CD14-positive monocyte (primary cell): Measurements from ENCODE around the gene PRUNE1. TPM values are rescaled to one million over a fixed set of nuclear protein-coding genes. Genes with fewer than 3 reads are reported as not detected.

Experiments
- DNase-seq, 3 donors: peaks; one replicate each; pipeline ENCODE4 v3.0.0-alpha.2; 2011 to 2022
- H2AFZ ChIP-seq: 2 replicates; pipeline ENCODE4 v1.6.0; 2012; ENCODE audit warnings: mild to moderate bottlenecking, low read depth, low read length, inconsistent platforms; ENCODE audit not compliant: insufficient read depth, poor library complexity, severe bottlenecking
- H3K27ac ChIP-seq, 2 donors: 1 replicate in 1 of 2; 2 replicates in 1 of 2; pipeline ENCODE4 v1.5.1; 2012 to 2013; ENCODE audit warnings: low read length in 2 of 2, control low read depth in 1 of 2, inconsistent platforms in 1 of 2, low read depth in 1 of 2, mild to moderate bottlenecking in 1 of 2
- H3K27me3 ChIP-seq, 2 donors: one replicate each; pipeline versions ENCODE4 v1.6.0 to v1.6.1; 2011 to 2013; ENCODE audit warnings: low read length in 2 of 2; ENCODE audit not compliant: control insufficient read depth in 2 of 2, insufficient read depth in 2 of 2
- H3K36me3 ChIP-seq, 2 donors: replicated peaks in 1 of 2; 1 replicate in 1 of 2; 2 replicates in 1 of 2; pipeline versions ENCODE4 v1.5.1 to v1.6.1; 2012 to 2013; ENCODE audit warnings: low read length in 2 of 2, control low read depth in 1 of 2, inconsistent platforms in 1 of 2, mild to moderate bottlenecking in 1 of 2; ENCODE audit not compliant: insufficient read depth in 2 of 2, control insufficient read depth in 1 of 2
- H3K4me1 ChIP-seq, 2 donors: 1 replicate in 1 of 2; 2 replicates in 1 of 2; pipeline versions ENCODE4 v1.5.1 to v1.6.1; 2012 to 2013; ENCODE audit warnings: low read length in 2 of 2, control low read depth in 1 of 2, inconsistent platforms in 1 of 2, mild to moderate bottlenecking in 1 of 2, moderate library complexity in 1 of 2; ENCODE audit not compliant: insufficient read depth in 2 of 2, control insufficient read depth in 1 of 2
- H3K4me2 ChIP-seq: replicated peaks from 2 replicates; pipeline ENCODE3; 2012; ENCODE audit warnings: low read length, moderate library complexity, mild to moderate bottlenecking; ENCODE audit not compliant: poor library complexity, severe bottlenecking; ENCODE audit errors: extremely low read depth
- H3K4me3 ChIP-seq, 3 experiments: fragments of 200-600 bp in 1 of 3; sonication (generic) in 1 of 3; replicated peaks in 1 of 3; 1 replicate in 2 of 3; 2 replicates in 1 of 3; pipeline ENCODE4 v1.5.1; 2011 to 2013; ENCODE audit warnings: low read length in 3 of 3, mild to moderate bottlenecking in 3 of 3, control low read depth in 2 of 3, low read depth in 2 of 3, inconsistent platforms in 1 of 3, moderate library complexity in 1 of 3
- H3K79me2 ChIP-seq: 2 replicates; pipeline ENCODE4 v1.6.0; 2012; ENCODE audit warnings: mild to moderate bottlenecking, control low read depth, inconsistent platforms, low read length, moderate library complexity; ENCODE audit not compliant: insufficient read depth
- H3K9ac ChIP-seq: 2 replicates; pipeline ENCODE4 v1.6.0; 2017; ENCODE audit warnings: low read length, mild to moderate bottlenecking; ENCODE audit not compliant: insufficient read depth, poor library complexity, severe bottlenecking
- H3K9me3 ChIP-seq, 2 donors: replicated peaks in 1 of 2; 1 replicate in 1 of 2; 2 replicates in 1 of 2; pipeline versions ENCODE4 v1.5.1 to v1.6.1; 2012 to 2013; ENCODE audit warnings: low read length in 2 of 2, control low read depth in 1 of 2; ENCODE audit not compliant: control insufficient read depth in 1 of 2, insufficient read depth in 1 of 2
- H4K20me1 ChIP-seq: 2 replicates; pipeline ENCODE4 v1.6.0; 2012; ENCODE audit warnings: mild to moderate bottlenecking, low read length, control low read depth, moderate library complexity; ENCODE audit not compliant: insufficient read depth
- H3K27ac Mint-ChIP-seq, 7 donors: one replicate each; pipeline ENCODE4 v1.8.0; 2020; ENCODE audit warnings: mild to moderate bottlenecking in 7 of 7, mixed read lengths in 7 of 7, moderate library complexity in 6 of 7, inconsistent platforms in 2 of 7
- H3K27me3 Mint-ChIP-seq, 3 donors: one replicate each; pipeline ENCODE4 v1.8.0; 2021 to 2022; ENCODE audit warnings: low read depth in 3 of 3, mild to moderate bottlenecking in 3 of 3, mixed read lengths in 3 of 3, moderate library complexity in 3 of 3, inconsistent platforms in 1 of 3
- H3K36me3 Mint-ChIP-seq, 2 donors: one replicate each; pipeline ENCODE4 v1.8.0; 2020; ENCODE audit warnings: mixed read lengths in 2 of 2, inconsistent platforms in 1 of 2, mild to moderate bottlenecking in 1 of 2
- H3K4me1 Mint-ChIP-seq: one replicate; pipeline ENCODE4 v1.8.0; 2020; ENCODE audit warnings: mild to moderate bottlenecking, mixed read lengths
- H3K4me3 Mint-ChIP-seq, 2 donors: one replicate each; pipeline ENCODE4 v1.8.0; 2020; ENCODE audit warnings: mild to moderate bottlenecking in 2 of 2, mixed read lengths in 2 of 2, moderate library complexity in 1 of 2
- H3K9me3 Mint-ChIP-seq, 7 donors: one replicate each; pipeline ENCODE4 v1.8.0; 2020 to 2022; ENCODE audit warnings: mixed read lengths in 7 of 7, mild to moderate bottlenecking in 6 of 7, moderate library complexity in 6 of 7, inconsistent platforms in 2 of 7
- WGBS: methylation state at CpG from one replicate; pipeline ENCODE4 v1.1.5; 2013; ENCODE audit warnings: missing lambda C conversion rate; ENCODE audit not compliant: insufficient coverage; 5-methylcytosine and 5-hydroxymethylcytosine counted together
- intact Hi-C, 2 donors: fragments of 100-400 bp; cut with micrococcal nuclease; formaldehyde crosslinking; loops; one replicate each; pipeline versions ENCODE4 v1.15.0 to v1.15.1; 2023
- polyA plus RNA-seq, 3 donors: library from polyadenylated mRNA; depleted of rRNA in 1 of 3; unstranded in 2 of 3; stranded (reverse) in 1 of 3; fragments of 300-500 nt in 2 of 3; fragments of >200 nt in 1 of 3; fragmentation: Illumina TruSeq in 2 of 3; gene quantifications; 1 replicate in 2 of 3; 2 replicates in 1 of 3; pipeline ENCODE4 v1.2.3, GENCODE V29; 2012 to 2021
- TF ChIP-seq, protein P1 (sequence below): fragments of 200-600 bp; IDR thresholded peaks from one replicate; pipeline ENCODE4 v1.8.0; 2022; ENCODE audit warnings: antibody characterized with exemption, mild to moderate bottlenecking

PRUNE1 gene
- polyA plus RNA-seq, 3 donors, result 8.4 to 22.8 (median 22.6) TPM

DNA sequence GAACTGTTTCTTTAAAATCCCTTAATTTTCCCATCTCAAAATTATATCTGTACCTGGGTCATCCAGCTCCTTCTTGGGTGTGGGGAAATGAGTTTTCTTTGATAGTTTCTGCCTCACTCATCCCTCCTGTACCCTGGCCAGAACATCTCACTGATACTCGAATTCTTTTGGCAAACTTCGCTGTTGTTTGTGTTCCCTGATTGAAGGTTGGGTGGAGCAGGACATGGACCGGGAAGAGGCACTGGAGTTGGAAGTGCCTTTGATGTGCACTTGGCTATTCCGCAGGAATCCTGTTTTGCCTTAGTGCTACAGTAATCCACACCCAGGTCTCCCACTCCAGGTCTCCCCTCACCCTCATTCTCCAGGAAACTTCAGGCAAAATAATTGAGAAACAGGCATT is 12.8 kb upstream of the PRUNE1 start:
- Histone ChIP-seq H3K27me3 (no peaks in the 10 kb centered on the region), H3K4me1 (peaks cover 17 to 18% of the 10 kb centered on the region in 2 donors), H3K79me2 (peaks cover 9% of the 10 kb centered on the region), H4K20me1 (peaks cover 8% of the 10 kb centered on the region), H3K4me3 (no peak overlapping the region), H3K9ac (no peak overlapping the region), H3K27ac (peak overlapping the region in 1 of 2 donors; percentile 20), H3K9me3 (no peaks in the 10 kb centered on the region), H3K4me2 (no peak overlapping the region), H3K36me3 (peaks cover 28 to 45% of the 10 kb centered on the region in 2 donors), H2AFZ (no peak overlapping the region)
- Mint-ChIP-seq H3K27me3 (peaks cover 0 to 2% (median 2%) of the 10 kb centered on the region in 3 donors), H3K4me1 (peaks cover 22% of the 10 kb centered on the region), H3K9me3 (peaks cover 0 to 3% (median 0%) of the 10 kb centered on the region in 7 donors), H3K27ac (peak overlapping the region in 5 of 7 donors; percentile 40 to 70 (median 53)), H3K36me3 (peaks cover 50 to 54% of the 10 kb centered on the region in 2 donors), H3K4me3 (no peak overlapping the region)
- TF ChIP-seq, protein P1, sequence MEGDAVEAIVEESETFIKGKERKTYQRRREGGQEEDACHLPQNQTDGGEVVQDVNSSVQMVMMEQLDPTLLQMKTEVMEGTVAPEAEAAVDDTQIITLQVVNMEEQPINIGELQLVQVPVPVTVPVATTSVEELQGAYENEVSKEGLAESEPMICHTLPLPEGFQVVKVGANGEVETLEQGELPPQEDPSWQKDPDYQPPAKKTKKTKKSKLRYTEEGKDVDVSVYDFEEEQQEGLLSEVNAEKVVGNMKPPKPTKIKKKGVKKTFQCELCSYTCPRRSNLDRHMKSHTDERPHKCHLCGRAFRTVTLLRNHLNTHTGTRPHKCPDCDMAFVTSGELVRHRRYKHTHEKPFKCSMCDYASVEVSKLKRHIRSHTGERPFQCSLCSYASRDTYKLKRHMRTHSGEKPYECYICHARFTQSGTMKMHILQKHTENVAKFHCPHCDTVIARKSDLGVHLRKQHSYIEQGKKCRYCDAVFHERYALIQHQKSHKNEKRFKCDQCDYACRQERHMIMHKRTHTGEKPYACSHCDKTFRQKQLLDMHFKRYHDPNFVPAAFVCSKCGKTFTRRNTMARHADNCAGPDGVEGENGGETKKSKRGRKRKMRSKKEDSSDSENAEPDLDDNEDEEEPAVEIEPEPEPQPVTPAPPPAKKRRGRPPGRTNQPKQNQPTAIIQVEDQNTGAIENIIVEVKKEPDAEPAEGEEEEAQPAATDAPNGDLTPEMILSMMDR, result no peak
- no peak for DNase-seq
- WGBS, result no CpG with 5 or more reads among the region's 4 CpGs
- intact Hi-C loops, result loop anchor here in 1 of 2 donors (5.0 kb wide), 1 partner anchor 233 kb away; no protein-coding TSS in a partner anchor

GRCh38 chr1:150995896-150996295 is 12.4 kb upstream of the PRUNE1 start:
- no peak overlapping the region for H3K4me3 ChIP-seq
- H3K9me3 ChIP-seq, result no peaks in the 10 kb centered on the region
- TF ChIP-seq, protein P1, result peak; percentile 97
- 35% methylated on average over 5 of the region's 9 CpGs for WGBS
- Mint-ChIP-seq H3K27me3 (peaks cover 0 to 2% (median 2%) of the 10 kb centered on the region in 3 donors), H3K36me3 (peaks cover 54 to 58% of the 10 kb centered on the region in 2 donors), H3K9me3 (peaks cover 0 to 3% (median 0%) of the 10 kb centered on the region in 7 donors), H3K4me3 (no peak overlapping the region), H3K27ac (peak overlapping the region in 5 of 7 donors; percentile 44 to 70 (median 55)), H3K4me1 (peaks cover 27% of the 10 kb centered on the region)
- H3K27me3 ChIP-seq, result no peaks in the 10 kb centered on the region
- H3K27ac ChIP-seq, result peak overlapping the region in 1 of 2 donors; percentile 20
- intact Hi-C loops, result loop anchor here in 1 of 2 donors (5.0 kb wide), 1 partner anchor 234 kb away; no protein-coding TSS in a partner anchor
- H3K36me3 ChIP-seq, result peaks cover 28 to 50% of the 10 kb centered on the region in 2 donors
- H3K9ac ChIP-seq, result no peak overlapping the region
- peaks cover 14% of the 10 kb centered on the region for H3K79me2 ChIP-seq
- H4K20me1 ChIP-seq, result peaks cover 10% of the 10 kb centered on the region
- no peak overlapping the region for H2AFZ ChIP-seq
- peak in 1 of 3 donors; percentile 27 for DNase-seq
- no peak overlapping the region for H3K4me2 ChIP-seq
- H3K4me1 ChIP-seq, result peaks cover 22% of the 10 kb centered on the region in 2 donors
